ENCODE measurements around the gene PPP1R14B.

PPP1R14B gene

DNA sequence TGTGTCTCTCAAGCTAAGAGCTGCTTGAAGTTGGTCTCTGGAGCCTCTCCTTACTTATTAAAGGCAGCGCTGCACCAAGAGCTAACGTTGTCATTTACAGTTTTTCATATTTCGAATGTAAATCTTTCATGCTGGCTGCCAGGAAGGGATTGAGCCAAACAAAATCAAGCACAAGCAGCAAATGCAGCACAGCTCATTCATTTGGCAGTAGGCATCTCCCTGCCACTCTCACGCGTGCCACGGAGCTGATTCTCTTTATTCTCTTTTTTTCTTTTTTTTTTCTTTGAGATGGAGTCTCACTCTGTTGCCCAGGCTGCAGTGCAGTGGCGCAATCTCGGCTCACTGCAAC lies 13.8 kb downstream of the PPP1R14B start:
- FAIRE-seq, result no peak
- DNase-seq (ENCODE audit: insufficient read length, low spot score), result no peak

- DNase-seq (ENCODE audit: insufficient read length, low spot score), result no peak
- FAIRE-seq, result no peak
Observed at GRCh38 chr11:64232182-64232966, 14.4 kb downstream of the PPP1R14B start.

DNA sequence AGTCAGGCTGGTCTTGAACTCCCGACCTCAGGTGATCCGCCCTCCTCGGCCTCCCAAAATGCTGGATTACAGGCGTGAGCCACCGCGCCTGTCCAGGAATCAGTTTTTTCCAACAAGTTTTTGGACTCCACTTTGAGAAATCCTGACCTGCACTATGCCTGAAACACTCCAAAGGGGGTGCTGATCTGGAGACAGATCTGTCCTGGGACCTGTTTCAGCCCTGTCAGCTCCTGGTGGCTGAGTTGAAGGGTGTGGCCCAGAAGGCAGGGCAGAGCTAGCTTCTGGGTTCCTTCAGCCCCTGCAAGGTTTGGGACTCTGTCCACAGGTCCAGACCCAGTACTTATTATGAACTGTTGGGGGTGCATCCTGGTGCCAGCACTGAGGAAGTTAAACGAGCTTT lies 15.2 kb downstream of the PPP1R14B start:
- no peak for FAIRE-seq
- DNase-seq (ENCODE audit: insufficient read length, low spot score), result no peak

- no peak for DNase-seq (ENCODE audit: insufficient read length, low spot score)
- no peak for FAIRE-seq
Observed at GRCh38 chr11:64230985-64231365, 15.8 kb downstream of the PPP1R14B start.

DNA sequence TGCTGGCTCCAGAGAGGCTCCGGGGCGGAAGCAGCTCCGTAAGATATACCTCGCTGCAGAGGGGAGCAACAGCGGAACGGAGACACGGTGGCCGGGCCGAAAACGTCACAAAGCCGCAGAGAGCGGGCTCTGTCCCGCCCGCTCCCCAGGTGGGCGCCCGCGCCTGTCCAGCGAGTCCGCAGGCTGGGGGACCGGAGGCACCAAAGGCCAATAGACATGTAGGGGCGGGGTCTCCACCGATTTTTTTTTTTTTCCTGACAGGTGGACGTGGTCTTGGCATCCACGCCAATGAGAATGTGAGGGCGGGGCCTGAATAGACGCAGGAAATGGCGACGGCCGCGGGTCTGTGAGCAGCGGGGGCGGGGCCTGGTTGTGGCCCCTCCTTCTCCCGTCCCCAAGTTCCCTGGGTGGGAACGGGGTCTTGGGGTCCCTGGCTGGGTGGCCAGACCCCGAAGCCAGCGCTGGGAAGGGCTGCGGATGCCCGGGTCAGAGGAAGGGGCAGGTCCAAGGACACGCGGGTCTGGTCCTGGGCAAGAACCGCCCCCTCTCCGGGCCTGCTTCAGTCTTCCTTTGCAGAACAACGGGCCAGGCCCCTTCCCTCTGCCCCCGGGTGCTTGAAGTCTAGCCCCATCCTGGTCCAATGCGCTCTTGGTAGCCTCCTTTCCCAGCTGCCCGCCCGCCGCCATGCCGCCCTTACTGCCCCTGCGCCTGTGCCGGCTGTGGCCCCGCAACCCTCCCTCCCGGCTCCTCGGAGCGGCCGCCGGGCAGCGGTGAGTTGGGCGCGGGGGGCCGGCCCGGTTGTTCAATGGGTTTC lies 16.4 kb downstream of the PPP1R14B start, which contains the start of gene DNAJC4:
DNAJC4 (plus strand) TSS at position 378 of the 814 bp plus-strand sequence; CDS start at position 685, 307 bp downstream.
- DNase-seq (ENCODE audit: insufficient read length, low spot score) (peak; percentile 82), FAIRE-seq (no peak)

DNA sequence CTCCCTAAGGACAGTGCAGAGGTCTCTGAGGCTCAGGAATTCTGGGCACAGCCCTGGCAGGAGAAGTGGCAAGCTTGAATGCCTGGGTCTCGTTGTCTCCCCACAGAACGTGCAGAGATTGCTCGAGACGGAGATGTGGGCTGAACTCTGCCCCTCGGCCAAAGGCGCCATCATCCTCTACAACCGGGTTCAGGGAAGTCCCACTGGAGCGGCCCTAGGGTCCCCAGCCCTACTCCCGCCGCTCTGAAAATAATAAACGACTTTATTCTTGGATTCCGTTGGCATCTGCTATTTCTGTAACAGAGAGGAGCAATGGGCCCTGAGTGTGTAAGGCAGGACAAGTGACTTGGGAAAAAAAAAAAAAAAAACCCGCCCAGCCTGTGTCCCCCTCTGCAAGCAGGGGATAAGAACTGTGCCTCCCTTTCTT lies 17.0 kb downstream of the PPP1R14B start:
- DNase-seq (ENCODE audit: insufficient read length, low spot score) (no peak), FAIRE-seq (no peak)

GRCh38 chr11:64229090-64229743 lies 17.5 kb downstream of the PPP1R14B start:
- FAIRE-seq, result no peak
- no peak for DNase-seq (ENCODE audit: insufficient read length, low spot score)

DNA sequence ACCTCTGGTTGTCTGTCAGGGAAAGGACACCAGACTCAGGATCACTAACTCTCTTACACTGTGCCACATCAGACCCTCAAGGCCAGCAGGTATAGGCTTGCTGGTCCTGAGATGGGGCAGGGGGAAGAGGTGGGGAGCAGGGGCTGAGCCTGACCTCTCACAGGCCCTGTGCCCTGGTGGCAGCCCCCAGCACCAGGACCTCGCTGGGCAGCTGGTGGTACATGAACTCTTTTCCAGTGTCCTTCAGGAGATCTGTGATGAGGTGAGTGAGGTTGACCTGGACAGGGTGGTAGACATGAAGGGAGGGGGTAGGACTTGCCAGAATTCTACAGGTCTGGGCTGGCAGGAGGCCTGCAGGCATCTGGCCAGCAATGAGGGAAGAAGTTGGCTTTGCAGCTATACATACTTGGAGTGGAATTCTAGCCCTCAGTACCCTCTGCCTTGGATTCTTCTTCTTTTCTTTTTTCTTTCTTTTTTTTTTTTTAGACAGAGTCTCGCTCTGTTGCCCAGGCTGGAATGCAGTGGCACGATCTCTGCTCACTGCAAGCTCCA lies 19.3 kb downstream of the PPP1R14B start:
- DNase-seq (ENCODE audit: insufficient read length, low spot score), result no peak
- no peak for FAIRE-seq

- DNase-seq (ENCODE audit: insufficient read length, low spot score) (no peak), FAIRE-seq (no peak)
Observed at GRCh38 chr11:64226507-64227051, 20.2 kb downstream of the PPP1R14B start.

- FAIRE-seq, result no peak
- DNase-seq (ENCODE audit: insufficient read length, low spot score), result peak; percentile 81
Observed at GRCh38 chr11:64225608-64226506, 20.9 kb downstream of the PPP1R14B start, which contains the start of the genes NUDT22 and TRPT1. TSS of gene NUDT22 (plus strand) at chr11:64226274. CDS start at chr11:64226653, 379 bp downstream. TSS of gene TRPT1 (minus strand) at chr11:64226186. CDS start at chr11:64225860, 326 bp downstream.

- DNase-seq (ENCODE audit: insufficient read length, low spot score), result no peak
- FAIRE-seq, result no peak
Observed at GRCh38 chr11:64224891-64225607, 21.7 kb downstream of the PPP1R14B start.

DNA sequence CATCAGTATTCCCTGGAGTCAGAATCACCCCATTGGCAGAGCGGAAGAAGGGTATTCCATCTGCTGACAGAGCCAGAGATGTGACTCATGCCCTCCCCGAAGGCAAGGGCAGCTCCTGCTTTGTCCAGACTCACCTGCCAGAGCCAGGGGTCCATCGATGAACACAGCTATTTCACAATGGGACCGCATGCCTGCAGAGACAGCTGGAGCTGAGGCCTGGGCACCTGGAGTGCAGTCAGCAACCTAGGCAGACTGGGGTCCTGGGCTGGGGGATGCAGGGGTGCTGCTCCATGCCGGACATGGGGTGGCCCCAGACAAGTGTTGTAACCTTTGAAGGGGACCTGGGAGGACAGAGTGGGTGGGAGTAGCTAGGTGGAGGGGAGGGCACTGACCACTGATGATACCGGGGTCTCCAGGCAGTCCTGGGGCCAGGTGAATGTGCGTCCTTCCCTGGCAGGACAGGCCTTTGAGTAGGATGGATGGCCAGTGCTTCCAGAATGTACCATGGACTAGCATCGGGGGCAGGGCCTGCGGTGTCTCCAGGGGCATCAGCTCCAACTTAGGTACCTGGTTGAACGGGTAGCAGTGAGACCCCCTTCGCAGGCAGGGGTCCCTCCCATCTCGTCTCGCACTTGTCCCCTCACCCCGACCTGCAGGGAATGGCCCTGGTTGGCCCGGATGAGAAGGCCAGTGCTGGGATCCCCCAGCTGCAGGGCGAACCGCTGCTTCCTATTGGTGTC lies 22.4 kb downstream of the PPP1R14B start:
- DNase-seq (ENCODE audit: insufficient read length, low spot score), result no peak
- no peak for FAIRE-seq

DNA sequence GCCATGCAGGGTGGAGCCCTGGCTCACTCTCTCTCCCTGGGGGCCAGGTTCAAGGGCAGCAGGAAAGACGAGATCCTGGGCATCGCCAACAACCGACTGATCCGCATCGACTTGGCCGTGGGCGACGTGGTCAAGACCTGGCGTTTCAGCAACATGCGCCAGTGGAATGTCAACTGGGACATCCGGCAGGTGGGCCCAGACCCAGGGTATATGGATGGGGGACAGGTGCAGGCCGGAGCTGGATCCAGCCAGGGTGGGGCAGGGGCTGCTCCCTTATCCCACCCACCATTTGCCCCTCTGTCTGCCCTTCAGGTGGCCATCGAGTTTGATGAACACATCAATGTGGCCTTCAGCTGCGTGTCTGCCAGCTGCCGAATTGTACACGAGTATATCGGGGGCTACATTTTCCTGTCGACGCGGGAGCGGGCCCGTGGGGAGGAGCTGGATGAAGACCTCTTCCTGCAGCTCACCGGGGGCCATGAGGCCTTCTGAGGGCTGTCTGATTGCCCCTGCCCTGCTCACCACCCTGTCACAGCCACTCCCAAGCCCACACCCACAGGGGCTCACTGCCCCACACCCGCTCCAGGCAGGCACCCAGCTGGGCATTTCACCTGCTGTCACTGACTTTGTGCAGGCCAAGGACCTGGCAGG lies 23.6 kb downstream of the PPP1R14B start:
- FAIRE-seq, result no peak
- no peak for DNase-seq (ENCODE audit: insufficient read length, low spot score)

- DNase-seq (ENCODE audit: insufficient read length, low spot score) (no peak), FAIRE-seq (no peak)
Observed at GRCh38 chr11:64222651-64223000, 24.1 kb downstream of the PPP1R14B start.

DNA sequence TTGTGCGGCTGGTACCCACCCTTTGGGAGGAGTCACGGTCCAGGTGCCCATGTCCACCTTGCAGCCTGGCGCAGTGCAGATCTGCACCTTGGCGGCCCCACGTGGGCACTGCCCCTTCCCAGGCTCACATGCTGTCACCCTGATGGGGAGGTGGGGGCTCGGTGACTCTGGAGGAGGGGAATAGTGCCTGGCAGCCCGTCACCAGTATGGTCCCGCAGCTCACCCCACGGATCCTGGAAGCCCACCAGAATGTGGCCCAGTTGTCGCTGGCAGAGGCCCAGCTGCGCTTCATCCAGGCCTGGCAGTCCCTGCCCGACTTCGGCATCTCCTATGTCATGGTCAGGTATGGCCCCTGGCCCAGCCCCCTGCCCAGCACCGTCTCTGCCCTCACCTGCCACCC lies 25.9 kb downstream of the PPP1R14B start:
- no peak for FAIRE-seq

DNA sequence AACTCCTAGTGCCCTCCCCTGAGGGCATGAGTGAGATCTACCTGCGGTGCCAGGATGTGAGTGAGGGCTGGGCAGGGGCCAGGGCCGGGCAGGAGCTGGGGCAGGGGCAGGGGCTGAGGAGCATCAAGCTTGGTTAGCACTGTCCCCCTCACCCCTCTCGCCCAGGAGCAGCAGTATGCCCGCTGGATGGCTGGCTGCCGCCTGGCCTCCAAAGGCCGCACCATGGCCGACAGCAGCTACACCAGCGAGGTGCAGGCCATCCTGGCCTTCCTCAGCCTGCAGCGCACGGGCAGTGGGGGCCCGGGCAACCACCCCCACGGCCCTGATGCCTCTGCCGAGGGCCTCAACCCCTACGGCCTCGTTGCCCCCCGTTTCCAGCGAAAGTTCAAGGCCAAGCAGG lies 26.5 kb downstream of the PPP1R14B start:
- no peak for DNase-seq (ENCODE audit: insufficient read length, low spot score)
- no peak for FAIRE-seq

More for the DNA sequence above, 25.9 kb downstream of the PPP1R14B start:
- no peak for DNase-seq (ENCODE audit: insufficient read length, low spot score)

GRCh38 chr11:64219755-64220154 lies 27.0 kb downstream of the PPP1R14B start:
- no peak for DNase-seq (ENCODE audit: insufficient read length, low spot score)
- no peak for FAIRE-seq

DNA sequence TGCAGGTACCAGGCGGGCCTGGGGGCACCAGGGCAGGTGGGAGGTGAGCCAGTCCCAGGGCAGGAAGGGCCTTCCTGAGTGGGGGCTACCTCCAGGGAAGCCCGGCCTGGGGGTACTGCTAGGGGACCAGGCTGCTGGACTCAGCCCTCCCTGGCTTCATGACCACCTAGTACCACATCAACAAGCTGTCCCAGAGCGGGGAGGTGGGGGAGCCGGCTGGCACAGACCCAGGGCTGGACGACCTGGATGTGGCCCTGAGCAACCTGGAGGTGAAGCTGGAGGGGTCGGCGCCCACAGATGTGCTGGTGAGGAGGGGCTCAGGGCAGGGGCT lies 27.4 kb downstream of the PPP1R14B start:
- DNase-seq (ENCODE audit: insufficient read length, low spot score), result no peak
- FAIRE-seq, result no peak

Measured in HTR-8/SVneo (cell line).